RWPE1 (cell line): ENCODE data around the gene CHAF1A.

Experiments
- CTCF ChIA-PET: fragments of 350-600 bp; sonication (Branson Sonifier 250); formaldehyde crosslinking; extraction: SDS; loops from one replicate; lab custom pipeline; 2021; lab: Yijun Ruan, JAX
- POLR2A ChIA-PET: fragments of 400-600 bp; formaldehyde crosslinking; extraction: SDS; loops from one replicate; lab custom pipeline; 2020; ENCODE audit warnings: antibody characterized with exemption; ENCODE audit not compliant: low non-redundant PET; lab: Yijun Ruan, JAX
- DNase-seq: peaks from one replicate; pipeline ENCODE4 v3.0.0; 2012; ENCODE audit warnings: low spot score
- H3K27ac ChIP-seq: fragments of 450-650 bp; 2 replicates; pipeline ENCODE4 v1.5.1; 2017
- CTCF ChIP-seq: fragments of 450-650 bp; conservative IDR thresholded peaks from 2 replicates; pipeline ENCODE4 v1.5.1; 2017; ENCODE audit warnings: low read depth, mild to moderate bottlenecking

Gene CHAF1A

DNA sequence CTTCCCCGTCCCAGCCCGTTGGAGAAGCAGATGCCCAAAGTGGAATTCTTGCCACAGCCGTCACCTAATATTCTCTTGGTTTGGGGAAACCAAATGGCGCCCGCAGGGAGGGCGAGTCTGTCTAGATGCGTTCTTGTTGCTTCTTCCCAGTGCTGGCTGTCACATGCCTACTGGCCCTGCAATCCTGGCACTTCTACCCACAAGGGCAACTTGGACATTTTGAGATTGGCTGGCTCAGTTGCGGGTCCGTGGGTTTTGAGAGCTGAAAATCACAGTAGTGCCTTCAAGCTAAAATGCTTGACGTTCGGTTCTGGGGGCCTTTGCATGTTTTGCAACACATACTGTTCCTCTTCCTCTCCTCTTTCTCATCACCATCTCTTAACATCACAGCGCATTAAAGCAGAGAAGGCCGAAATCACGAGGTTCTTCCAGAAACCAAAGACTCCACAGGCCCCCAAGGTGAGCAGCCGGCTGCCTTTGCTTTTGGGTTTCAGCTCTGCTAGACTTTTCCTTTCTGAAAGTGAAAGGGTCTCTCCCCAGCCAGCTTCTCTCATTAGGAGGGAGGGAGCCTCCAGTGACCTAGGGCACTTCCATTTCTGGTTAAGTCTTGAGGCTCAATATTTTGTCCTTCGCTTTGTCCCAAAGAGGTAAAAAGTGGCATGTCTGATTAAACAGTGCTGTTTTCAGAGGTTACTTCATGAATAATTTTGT, 21.1 kb downstream of the CHAF1A start:
- ChIA-PET POLR2A (no interaction called here), CTCF (interaction anchor here (0.6 kb wide), 2 partner anchors 16 to 284 kb away, joined by 4 to 5 read pairs; no protein-coding TSS in a partner anchor)
- no peak for TF ChIP-seq CTCF
- peak overlapping the region; percentile 30; the same call in 1 of the 2 replicates for H3K27ac ChIP-seq
- no peak for DNase-seq

DNA sequence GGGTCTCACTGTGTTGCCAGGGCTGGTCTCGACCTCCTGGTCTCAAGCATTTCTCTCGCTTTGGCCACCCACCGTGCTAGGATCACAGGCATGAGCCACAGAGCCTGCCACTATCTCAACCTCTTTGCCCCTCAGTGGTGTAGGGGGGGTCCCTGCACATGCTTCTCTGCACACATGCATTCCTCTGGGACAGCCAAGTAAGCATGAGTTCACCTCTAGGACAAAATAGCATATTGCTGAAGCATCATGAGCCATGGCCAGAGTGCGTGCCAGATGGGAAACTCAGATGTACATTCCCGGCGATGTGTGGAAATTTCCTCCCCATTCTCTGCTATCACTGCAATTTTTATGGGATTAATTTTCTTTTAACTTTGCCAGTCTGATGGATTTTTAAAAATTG, 23.1 kb downstream of the CHAF1A start:
- no peak for TF ChIP-seq CTCF
- no peak for DNase-seq
- no peak overlapping the region for H3K27ac ChIP-seq
- ChIA-PET CTCF (no interaction called here), POLR2A (no interaction called here)

- POLR2A ChIA-PET = interaction anchor here (0.5 kb wide), 1 partner anchor 166 kb away, joined by 10 read pairs; no protein-coding TSS in a partner anchor
- no peak for TF ChIP-seq CTCF
- CTCF ChIA-PET = interaction anchor here (0.7 to 1.0 kb wide), 2 partner anchors 16 to 574 kb away, joined by 3 read pairs; no protein-coding TSS in a partner anchor
- DNase-seq = no peak
- H3K27ac ChIP-seq = peak overlapping the region; percentile 20; the same call in 1 of the 2 replicates
Measured at GRCh38 chr19:4428326-4428975, 26.0 kb downstream of the CHAF1A start.

DNA sequence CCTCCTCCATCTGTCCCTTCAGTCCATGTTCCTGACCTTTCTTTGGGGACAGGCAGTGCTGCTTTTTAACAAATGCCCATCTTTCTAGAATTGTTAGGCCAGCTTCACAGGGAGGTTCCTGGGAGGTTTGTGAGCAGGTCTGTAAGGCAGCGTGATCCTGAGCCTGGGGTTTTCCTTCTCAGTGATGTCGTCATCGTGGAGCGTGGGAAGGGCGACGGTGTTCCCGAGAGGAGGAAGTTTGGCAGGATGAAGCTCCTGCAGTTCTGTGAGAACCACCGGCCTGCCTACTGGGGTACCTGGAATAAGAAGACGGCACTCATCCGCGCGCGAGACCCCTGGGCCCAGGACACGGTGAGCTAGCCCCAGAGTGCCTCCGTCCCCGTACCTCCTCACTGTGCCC, 26.8 kb downstream of the CHAF1A start:
- ChIA-PET CTCF (no interaction called here), POLR2A (interaction anchor here (0.5 kb wide), 1 partner anchor 167 kb away, joined by 10 read pairs; no protein-coding TSS in a partner anchor)
- peak overlapping the region; percentile 20 for H3K27ac ChIP-seq
- DNase-seq = no peak
- no peak for TF ChIP-seq CTCF

DNA sequence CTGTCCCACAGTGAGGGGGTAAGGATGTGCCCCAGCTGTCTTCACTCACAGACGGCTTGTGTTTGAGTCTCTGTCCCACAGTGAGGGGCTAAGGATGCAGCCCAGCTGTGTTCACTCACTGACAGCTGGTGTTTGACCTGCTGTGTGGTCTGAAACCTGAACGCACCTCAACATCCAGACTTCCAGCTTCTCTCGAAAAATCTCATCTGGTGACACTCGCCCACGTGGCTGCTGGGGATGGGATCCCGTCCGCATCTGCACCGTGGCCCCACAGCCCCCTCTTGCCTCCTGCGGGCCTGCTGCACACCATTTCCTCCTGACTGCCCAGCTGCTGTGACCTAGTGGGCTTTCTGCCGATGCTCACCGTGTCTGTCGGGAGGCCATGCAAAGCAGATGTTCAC, 27.3 kb downstream of the CHAF1A start:
- no peak for TF ChIP-seq CTCF
- peak overlapping the region; percentile 20 for H3K27ac ChIP-seq
- DNase-seq = no peak
- CTCF ChIA-PET = no interaction called here
- POLR2A ChIA-PET = no interaction called here

GRCh38 chr19:4430760-4431159, 28.3 kb downstream of the CHAF1A start:
- POLR2A ChIA-PET = no interaction called here
- no peak overlapping the region for H3K27ac ChIP-seq
- no peak for DNase-seq
- CTCF ChIA-PET = no interaction called here
- no peak for TF ChIP-seq CTCF
